Hippocampal formation (tissue), 2 donors: ENCODE measurements around the gene VPS52.

Experiments
- DNase-seq, 2 donors: peaks; one replicate each; lab custom pipeline; 2025; lab: John Stamatoyannopoulos, UW

VPS52 gene

DNA sequence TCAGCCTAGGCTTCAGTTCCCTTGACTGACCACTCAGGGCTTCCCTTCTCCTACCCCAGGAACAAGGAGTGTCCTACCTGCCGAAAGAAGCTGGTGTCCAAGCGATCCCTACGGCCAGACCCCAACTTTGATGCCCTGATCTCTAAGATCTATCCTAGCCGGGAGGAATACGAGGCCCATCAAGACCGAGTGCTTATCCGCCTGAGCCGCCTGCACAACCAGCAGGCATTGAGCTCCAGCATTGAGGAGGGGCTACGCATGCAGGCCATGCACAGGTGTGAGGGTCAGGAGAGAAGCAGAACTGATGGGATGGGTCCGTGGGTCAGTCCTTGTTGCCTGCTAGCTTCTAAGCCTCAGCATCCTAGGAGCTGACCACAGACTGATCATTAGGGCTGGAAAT lies 61.8 kb downstream of the VPS52 start:
- no peak for DNase-seq

- DNase-seq: peak; percentile 81
These were observed 63.3 kb downstream of the VPS52 start, which contains the start of gene RING1 for GRCh38 chr6:33208091-33208967. Gene RING1 (plus strand): TSS chr6:33208500. CDS start chr6:33208823, 323 bp downstream.

DNA sequence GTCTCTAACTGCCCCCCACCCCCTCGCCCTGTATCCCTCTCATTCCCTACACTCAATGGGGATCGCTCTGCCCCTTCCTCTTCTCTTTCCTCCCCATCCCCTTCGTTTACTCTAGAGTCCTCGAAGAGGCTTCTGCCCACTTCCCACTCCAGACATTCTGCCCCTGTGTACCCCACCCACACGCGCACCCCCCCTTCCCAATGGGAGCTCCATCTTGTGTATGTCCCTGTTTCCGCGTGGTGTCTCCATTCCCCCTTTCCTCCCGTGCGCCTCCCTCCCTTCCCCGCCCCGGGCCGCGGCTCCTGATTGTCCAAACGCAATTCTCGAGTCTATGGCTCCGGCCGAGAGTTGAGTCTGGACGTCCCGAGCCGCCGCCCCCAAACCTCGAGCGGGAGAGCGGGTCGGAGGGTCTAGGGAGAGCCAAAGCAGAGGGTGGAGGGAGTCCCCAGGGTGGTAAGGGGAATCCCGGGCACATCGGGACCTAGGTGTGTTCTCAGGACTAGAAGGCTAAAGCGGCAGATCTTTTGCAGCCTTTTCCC lies 64.1 kb downstream of the VPS52 start:
- no peak for DNase-seq

DNA sequence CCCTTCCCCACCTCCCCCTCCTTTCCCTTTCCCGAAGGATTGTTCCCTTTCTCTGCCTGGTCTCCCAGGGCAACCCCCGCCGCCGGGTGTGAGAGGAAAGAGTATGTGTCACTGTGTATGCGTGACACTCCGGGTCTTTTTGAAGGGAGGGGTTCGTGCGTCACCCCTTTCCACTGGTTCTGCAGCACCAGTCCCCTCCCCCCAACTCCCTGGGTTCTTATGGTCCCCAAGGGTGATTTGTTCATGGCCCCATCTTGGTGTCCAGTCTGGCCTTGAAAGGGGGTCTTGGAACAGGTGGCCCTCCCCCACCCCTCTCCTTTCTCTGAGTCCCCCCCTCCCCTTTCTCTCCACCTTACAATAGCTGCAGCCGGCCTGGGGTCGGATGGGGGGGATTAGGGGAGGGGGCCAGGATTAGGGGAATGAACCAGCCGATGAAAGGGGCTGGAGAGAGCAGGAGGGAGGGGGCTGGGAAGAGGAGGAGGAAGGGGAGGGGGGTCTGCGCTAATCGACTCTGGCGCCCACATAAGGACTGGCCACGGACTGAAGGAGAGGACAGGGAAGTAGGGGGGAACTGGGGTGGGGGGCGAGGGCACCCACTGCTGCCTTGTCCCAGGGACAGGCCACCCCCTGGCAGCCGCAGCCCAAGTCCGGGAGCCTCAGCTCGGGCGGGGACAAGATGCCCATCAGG lies 64.7 kb downstream of the VPS52 start:
- DNase-seq: no peak

- DNase-seq: no peak
These were observed 65.4 kb downstream of the VPS52 start for GRCh38 chr6:33206027-33206863.

- no peak for DNase-seq
These were observed 66.3 kb downstream of the VPS52 start for GRCh38 chr6:33205191-33206026.

DNA sequence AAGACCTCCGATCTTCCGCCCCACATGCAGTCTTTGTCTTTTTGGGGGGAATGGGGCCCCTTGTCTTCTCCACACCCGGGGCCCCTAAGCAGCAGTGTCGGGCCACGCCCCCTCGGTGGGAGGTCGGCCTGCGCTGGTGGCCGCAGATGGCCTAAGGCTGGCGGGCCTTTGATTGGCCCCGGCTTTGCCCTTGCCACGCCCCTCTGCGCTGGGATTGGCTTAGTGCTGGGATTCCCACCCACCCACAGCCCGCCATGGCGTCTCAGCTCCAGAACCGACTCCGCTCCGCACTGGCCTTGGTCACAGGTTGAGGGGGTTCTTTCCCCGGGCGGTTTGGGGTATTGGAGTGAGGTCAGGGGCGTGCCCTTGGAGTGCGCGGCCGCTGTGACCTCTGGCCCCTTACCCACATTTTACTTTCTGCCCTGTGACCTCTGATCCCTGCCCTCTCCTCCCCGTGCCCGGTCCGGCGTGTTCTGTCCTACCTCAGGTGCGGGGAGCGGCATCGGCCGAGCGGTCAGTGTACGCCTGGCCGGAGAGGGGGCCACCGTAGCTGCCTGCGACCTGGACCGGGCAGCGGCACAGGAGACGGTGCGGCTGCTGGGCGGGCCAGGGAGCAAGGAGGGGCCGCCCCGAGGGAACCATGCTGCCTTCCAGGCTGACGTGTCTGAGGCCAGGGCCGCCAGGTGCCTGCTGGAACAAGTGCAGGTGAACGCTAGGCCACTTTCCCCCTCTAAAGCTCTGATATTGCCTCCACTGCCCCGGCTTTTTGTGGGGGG lies 67.1 kb downstream of the VPS52 start, which contains the start of gene HSD17B8:
HSD17B8 (plus strand) TSS at position 241 of the 776 bp plus-strand sequence; CDS start at position 255, 14 bp downstream.
- peak; percentile 87 to 90 for DNase-seq

GRCh38 chr6:33204165-33204414 lies 67.6 kb downstream of the VPS52 start:
- no peak for DNase-seq

DNA sequence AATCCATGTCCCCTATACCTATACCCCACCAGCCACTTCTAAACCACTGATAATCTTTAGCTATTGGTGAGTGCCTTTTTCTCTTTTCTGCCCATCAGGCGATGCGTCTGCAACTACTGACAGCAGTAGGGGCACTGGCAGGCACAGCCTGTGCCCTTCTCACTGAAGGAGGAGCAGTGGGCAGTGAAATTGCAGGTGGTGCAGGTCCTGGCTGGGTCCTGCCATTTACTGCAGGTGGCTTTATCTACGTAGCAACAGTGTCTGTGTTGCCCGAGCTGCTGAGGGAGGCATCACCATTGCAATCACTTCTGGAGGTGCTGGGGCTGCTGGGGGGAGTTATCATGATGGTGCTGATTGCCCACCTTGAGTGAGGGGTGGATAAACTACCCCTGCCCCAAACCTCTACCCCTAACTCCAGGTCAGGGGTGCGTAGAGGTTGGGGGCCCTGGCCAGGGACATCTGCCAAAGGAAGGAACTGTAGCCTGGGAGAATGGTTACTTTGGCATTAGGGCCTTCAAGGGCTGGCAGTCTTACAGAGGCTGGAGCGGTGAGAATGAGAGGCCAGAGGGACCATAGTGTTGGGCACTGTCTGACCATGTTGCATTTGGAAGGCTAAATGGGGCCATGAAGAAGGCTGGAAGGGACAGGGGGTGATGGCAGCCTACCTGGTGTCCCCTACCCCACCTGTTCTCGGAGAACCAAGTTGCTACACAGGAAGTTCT lies 68.1 kb downstream of the VPS52 start:
- DNase-seq: no peak

DNA sequence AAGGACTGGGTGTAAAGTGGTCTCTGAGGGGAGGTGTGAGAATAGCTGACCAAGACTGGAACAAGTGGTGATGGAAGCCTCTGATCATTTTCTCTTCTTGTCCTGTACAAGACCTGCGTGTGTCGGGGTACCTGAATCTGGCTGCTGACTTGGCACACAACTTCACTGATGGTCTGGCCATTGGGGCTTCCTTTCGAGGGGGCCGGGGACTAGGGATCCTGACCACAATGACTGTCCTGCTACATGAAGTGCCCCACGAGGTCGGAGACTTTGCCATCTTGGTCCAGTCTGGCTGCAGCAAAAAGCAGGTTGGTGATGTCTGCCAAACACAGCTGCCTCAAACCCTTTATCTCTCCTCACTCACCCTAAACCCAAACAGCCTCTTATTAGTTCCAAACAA lies 68.9 kb downstream of the VPS52 start:
- no peak for DNase-seq

- DNase-seq: no peak
These were observed 69.7 kb downstream of the VPS52 start for GRCh38 chr6:33201935-33202334.

DNA sequence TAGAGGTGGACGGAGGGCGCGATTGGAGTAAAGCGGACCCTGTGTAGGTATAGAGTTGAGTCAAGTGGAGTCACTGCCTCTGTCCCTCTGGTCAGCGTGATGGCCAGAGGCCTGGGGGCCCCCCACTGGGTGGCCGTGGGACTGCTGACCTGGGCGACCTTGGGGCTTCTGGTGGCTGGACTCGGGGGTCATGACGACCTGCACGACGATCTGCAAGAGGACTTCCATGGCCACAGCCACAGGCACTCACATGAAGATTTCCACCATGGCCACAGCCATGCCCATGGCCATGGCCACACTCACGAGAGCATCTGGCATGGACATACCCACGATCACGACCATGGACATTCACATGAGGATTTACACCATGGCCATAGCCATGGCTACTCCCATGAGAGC lies 70.5 kb downstream of the VPS52 start:
- DNase-seq: no peak
